PC-9 (cell line): Measurements from ENCODE around the gene DNMT3A. TPM values are rescaled to one million over a fixed set of nuclear protein-coding genes. Genes with fewer than 3 reads are reported as not detected.

Experiments
- BruUV-seq: library from RNA; stranded (reverse); fragments of 400-500 nt; replicated peaks from 2 replicates; lab custom pipeline; 2021; lab: Mats Ljungman, UMichigan
- CTCF ChIA-PET: fragments of 300-600 bp; sonication (Branson Sonifier 250); formaldehyde crosslinking; loops from one replicate; lab custom pipeline; 2022; ENCODE audit warnings: antibody characterized with exemption; lab: Charles Lee
- POLR2A ChIA-PET: fragments of 300-600 bp; sonication (Branson Sonifier 250); formaldehyde crosslinking; loops from one replicate; lab custom pipeline; 2022; ENCODE audit warnings: antibody characterized with exemption; ENCODE audit not compliant: unreplicated experiment; lab: Charles Lee
- DNase-seq, 2 experiments: peaks; one replicate each; pipeline versions ENCODE4 v3.0.0 to v3.0.0-alpha.2; 2015 to 2022; ENCODE audit warnings: mixed read lengths in 1 of 2
- H2AFZ ChIP-seq: fragments of 200-600 bp; sonication (generic); 2 replicates; pipeline ENCODE4 v1.8.1; 2017; ENCODE audit warnings: antibody characterized with exemption
- H3F3A ChIP-seq: fragments of 200-600 bp; sonication (generic); 2 replicates; pipeline ENCODE4 v1.8.1; 2017; ENCODE audit warnings: antibody characterized with exemption, mild to moderate bottlenecking, low read depth; ENCODE audit not compliant: insufficient read depth
- H3K27ac ChIP-seq: fragments of 200-600 bp; sonication (generic); 2 replicates; pipeline ENCODE4 v1.6.1; 2016; ENCODE audit warnings: mixed run types
- H3K27me3 ChIP-seq: fragments of 200-600 bp; sonication (generic); 2 replicates; pipeline ENCODE4 v1.6.1; 2016; ENCODE audit warnings: low read depth, mixed run types; ENCODE audit not compliant: insufficient read depth
- H3K36me3 ChIP-seq: fragments of 200-600 bp; sonication (generic); 2 replicates; pipeline ENCODE4 v1.6.1; 2016; ENCODE audit warnings: low read depth, mixed run types
- H3K4me1 ChIP-seq: fragments of 200-600 bp; sonication (generic); replicated peaks from 2 replicates; pipeline ENCODE4 v1.6.1; 2016; ENCODE audit warnings: mixed run types; ENCODE audit not compliant: insufficient read depth
- H3K4me2 ChIP-seq: fragments of 200-600 bp; sonication (generic); 2 replicates; pipeline ENCODE4 v1.6.1; 2017; ENCODE audit warnings: mixed run types
- H3K4me3 ChIP-seq: fragments of 200-600 bp; sonication (generic); 2 replicates; pipeline ENCODE4 v1.6.1; 2016; ENCODE audit warnings: mixed run types
- H3K79me2 ChIP-seq: fragments of 200-600 bp; sonication (generic); 2 replicates; pipeline ENCODE4 v1.6.1; 2017; ENCODE audit warnings: low read depth, mixed run types
- H3K9me2 ChIP-seq: fragments of 200-600 bp; sonication (generic); 2 replicates; pipeline ENCODE4 v1.8.1; 2017; ENCODE audit warnings: mild to moderate bottlenecking; ENCODE audit not compliant: insufficient read depth
- H3K9me3 ChIP-seq: fragments of 200-600 bp; sonication (generic); 2 replicates; pipeline ENCODE4 v1.8.1; 2016; ENCODE audit warnings: low read depth; ENCODE audit not compliant: insufficient read depth
- H4K20me1 ChIP-seq: fragments of 200-600 bp; sonication (generic); 2 replicates; pipeline ENCODE4 v1.8.1; 2017; ENCODE audit not compliant: insufficient read depth
- EZH2 ChIP-seq: fragments of 200-600 bp; sonication (generic); IDR thresholded peaks from 2 replicates; pipeline ENCODE4 v1.8.0; 2017; ENCODE audit warnings: antibody characterized with exemption, low read depth
- intact Hi-C: fragments of 100-400 bp; cut with micrococcal nuclease; formaldehyde crosslinking; loops from one replicate; pipeline ENCODE4 v1.10.0; 2022; ENCODE audit not compliant: unreplicated experiment
- total RNA-seq: library from RNA; stranded (reverse); gene quantifications from 2 replicates; pipeline ENCODE4 v1.2.3, GENCODE V29; 2021
- TF ChIP-seq, protein P1 (sequence below): fragments of 200-600 bp; sonication (generic); conservative IDR thresholded peaks from 2 replicates; pipeline ENCODE4 v1.6.1; 2017; ENCODE audit warnings: mixed run types, antibody characterized with exemption, mild to moderate bottlenecking, moderate library complexity

DNMT3A gene
- total RNA-seq, 1 experiment from 2014 or later: 38.9 TPM

DNA sequence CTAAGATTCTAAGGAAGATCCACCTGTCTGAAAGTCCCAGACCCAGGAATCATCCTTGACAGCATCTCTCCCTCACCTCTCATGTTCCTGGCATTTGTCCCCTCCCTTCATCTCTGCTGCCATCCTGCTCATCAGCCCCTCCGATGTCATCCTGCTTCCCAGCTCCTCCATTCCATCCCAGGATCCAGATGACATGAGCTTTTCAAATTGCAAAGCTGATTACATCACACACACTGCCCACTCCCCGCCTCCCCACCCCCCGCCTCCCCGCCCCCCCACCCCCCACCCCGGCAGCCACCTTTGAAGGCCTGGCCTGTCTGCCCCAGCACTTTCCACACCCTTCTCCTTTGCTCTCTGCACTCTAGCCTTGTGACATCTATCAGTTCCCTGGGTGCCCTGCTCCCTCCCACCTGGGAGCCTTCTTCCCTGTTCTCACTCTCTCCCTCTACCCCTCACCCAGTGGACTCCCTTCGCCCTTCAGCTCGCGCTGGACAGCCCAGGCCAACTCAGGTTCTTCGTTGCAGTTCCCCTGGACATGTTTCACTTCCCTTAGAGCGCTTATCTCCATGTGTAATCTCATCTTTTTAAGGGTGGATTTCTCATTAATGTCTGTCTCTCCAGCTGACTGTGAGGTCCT lies 61.6 kb downstream of the DNMT3A start:
- no TSS peak for BruUV-seq

DNA sequence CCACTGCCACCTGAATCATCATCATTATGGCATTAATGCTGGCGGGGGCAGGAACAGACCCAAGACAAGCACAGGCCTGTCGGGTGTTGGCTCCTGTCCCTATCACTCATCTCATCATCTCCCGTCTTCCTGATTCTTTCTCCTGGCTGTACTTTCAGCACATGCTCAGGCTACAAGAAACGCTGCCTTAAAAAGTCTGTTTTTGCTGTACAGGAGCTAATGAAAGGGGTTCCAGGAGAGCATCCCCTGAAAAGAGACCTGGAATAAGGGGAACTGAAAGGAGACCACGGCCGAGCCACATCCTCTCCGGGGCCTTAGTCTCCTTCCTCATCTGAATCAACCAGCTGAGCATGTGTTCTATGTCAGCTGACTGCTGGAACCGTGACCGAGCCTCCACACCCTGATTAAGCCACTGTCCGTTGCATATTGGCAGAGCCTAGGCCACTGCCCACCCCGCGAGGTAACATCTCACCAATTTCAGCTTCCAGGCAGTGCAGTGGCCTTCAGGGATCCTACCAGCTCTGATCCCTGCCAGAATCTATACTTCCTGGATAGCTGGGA lies 62.6 kb downstream of the DNMT3A start:
- POLR2A ChIA-PET: no interaction called here
- Histone ChIP-seq H3F3A (no peaks in the 10 kb centered on the region), H3K79me2 (no peaks in the 10 kb centered on the region), H3K27me3 (no peaks in the 10 kb centered on the region), H3K4me2 (no peak overlapping the region), H3K9me2 (no peaks in the 10 kb centered on the region), H3K4me1 (no peaks in the 10 kb centered on the region), H3K9me3 (no peaks in the 10 kb centered on the region), H3K27ac (no peak overlapping the region), H3K36me3 (no peaks in the 10 kb centered on the region), H4K20me1 (no peaks in the 10 kb centered on the region), H3K4me3 (no peak overlapping the region), H2AFZ (no peak overlapping the region)
- CTCF ChIA-PET: no interaction called here
- TF ChIP-seq, protein P1, sequence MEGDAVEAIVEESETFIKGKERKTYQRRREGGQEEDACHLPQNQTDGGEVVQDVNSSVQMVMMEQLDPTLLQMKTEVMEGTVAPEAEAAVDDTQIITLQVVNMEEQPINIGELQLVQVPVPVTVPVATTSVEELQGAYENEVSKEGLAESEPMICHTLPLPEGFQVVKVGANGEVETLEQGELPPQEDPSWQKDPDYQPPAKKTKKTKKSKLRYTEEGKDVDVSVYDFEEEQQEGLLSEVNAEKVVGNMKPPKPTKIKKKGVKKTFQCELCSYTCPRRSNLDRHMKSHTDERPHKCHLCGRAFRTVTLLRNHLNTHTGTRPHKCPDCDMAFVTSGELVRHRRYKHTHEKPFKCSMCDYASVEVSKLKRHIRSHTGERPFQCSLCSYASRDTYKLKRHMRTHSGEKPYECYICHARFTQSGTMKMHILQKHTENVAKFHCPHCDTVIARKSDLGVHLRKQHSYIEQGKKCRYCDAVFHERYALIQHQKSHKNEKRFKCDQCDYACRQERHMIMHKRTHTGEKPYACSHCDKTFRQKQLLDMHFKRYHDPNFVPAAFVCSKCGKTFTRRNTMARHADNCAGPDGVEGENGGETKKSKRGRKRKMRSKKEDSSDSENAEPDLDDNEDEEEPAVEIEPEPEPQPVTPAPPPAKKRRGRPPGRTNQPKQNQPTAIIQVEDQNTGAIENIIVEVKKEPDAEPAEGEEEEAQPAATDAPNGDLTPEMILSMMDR: no peak
- TF ChIP-seq EZH2: no peak
- no TSS peak for BruUV-seq
- peak in 1 of 2 experiments; percentile 3 for DNase-seq
- intact Hi-C loops: no loop called here

More for the DNA sequence above, 61.6 kb downstream of the DNMT3A start:
- H3K9me2 ChIP-seq: no peaks in the 10 kb centered on the region
- H3K27ac ChIP-seq: no peak overlapping the region
- no peak overlapping the region for H3K4me2 ChIP-seq
- no peak for DNase-seq
- H3K79me2 ChIP-seq: no peaks in the 10 kb centered on the region
- ChIA-PET CTCF (no interaction called here), POLR2A (no interaction called here)
- H4K20me1 ChIP-seq: no peaks in the 10 kb centered on the region
- no peaks in the 10 kb centered on the region for H3K27me3 ChIP-seq
- no peaks in the 10 kb centered on the region for H3K4me1 ChIP-seq
- no peaks in the 10 kb centered on the region for H3K9me3 ChIP-seq
- intact Hi-C loops: no loop called here
- no peak overlapping the region for H2AFZ ChIP-seq
- H3K4me3 ChIP-seq: no peak overlapping the region
- TF ChIP-seq, protein P1: no peak
- TF ChIP-seq EZH2: no peak
- H3F3A ChIP-seq: no peaks in the 10 kb centered on the region
- no peaks in the 10 kb centered on the region for H3K36me3 ChIP-seq

DNA sequence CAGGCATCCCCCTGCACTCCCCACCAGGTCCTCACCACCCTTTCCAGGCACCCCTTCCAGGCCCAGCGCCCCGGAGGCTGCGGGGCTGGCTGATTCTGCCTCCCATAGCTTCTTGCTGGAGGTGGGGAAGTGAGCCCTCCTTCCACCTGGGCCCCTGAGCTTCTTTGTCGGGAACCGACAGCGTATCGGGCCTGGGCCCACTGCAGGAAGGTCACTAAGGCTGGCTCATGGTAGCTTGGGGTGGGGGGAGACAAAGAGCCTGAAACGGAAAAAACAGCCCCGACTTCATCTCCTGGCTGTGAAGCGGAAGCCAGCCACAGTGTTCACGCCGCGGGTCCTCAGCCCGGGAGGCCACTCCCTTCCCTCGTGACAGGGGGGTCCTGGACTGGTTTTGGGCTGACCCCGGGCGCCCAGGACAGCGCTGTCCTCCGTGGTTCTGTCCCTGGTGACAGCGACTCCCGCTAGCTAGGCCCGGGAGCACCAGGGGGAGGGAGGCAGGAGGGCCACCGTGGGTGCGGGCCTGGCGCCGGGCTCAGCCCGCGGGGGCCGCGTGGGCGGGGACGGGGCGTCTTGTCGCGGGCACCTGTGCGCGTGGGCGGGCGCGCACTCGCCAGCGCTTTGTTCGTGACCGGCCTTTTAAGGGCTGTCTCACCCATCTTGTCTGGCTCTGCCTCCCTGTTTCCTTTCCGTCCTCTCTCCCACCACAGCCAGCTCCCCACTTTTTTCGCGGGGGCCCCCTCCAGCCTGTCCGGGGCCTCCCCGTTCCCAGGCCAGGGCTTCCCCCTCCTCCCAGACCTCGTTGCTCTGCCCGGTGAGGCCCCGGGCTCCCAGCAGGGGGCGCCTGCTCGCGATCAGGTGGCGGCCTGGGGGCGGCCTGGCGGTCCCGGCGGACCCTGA lies 64.9 kb downstream of the DNMT3A start:
- ChIA-PET CTCF (no interaction called here), POLR2A (no interaction called here)
- no peaks in the 10 kb centered on the region for H3K36me3 ChIP-seq
- H3K9me2 ChIP-seq: no peaks in the 10 kb centered on the region
- no peak overlapping the region for H2AFZ ChIP-seq
- BruUV-seq: no TSS peak
- H4K20me1 ChIP-seq: no peaks in the 10 kb centered on the region
- H3K27ac ChIP-seq: no peak overlapping the region
- peak in 1 of 2 experiments; percentile 17 for DNase-seq
- no peaks in the 10 kb centered on the region for H3K9me3 ChIP-seq
- no peaks in the 10 kb centered on the region for H3K4me1 ChIP-seq
- H3K4me3 ChIP-seq: no peak overlapping the region
- intact Hi-C loops: no loop called here
- no peak overlapping the region for H3K4me2 ChIP-seq
- no peaks in the 10 kb centered on the region for H3K79me2 ChIP-seq
- TF ChIP-seq, protein P1: no peak; the same call in 1 of the 2 replicates
- TF ChIP-seq EZH2: no peak
- H3K27me3 ChIP-seq: no peaks in the 10 kb centered on the region
- H3F3A ChIP-seq: no peaks in the 10 kb centered on the region
